ENCODE results near the gene HHATL.

Gene HHATL

DNA sequence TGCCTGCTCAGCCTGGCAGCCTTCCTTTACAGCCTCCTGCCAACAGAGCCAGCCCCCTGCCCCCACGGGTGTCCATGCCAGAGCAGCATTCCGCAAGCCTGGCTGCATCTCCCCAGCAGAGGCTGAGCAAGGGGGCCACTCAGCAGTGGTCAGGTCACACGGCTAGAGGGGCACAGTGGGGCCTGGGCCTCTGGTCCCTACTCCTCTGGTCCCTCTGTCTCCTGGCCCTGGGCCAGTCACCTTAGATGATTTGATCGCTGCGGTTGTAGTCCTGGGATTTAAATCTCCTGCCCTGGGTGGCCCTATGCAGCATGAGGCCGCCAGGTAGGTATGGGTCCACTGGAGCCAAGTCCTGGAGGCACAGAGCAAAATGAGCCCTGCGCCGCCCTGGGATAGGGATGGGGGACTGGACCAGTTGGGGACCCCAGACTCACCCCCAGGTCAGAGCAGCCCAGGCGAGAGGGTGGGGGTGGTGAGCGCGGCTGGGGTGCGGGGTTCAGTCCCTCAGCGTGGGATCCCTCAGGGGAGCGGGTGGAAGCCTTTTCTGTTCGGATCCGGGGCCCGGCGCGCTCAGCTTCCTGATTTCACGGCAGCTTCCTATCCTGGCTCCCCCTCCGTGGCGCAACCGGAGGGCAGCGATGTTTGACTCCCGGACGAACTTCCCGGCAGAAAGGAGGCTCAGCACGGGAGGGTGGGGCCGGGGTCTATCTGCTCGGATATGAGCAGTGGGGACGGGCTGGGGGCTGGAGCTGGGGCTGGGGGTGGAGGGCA lies 48.9 kb downstream of the HHATL start, which contains the start of gene ZBTB47:
TSS of gene ZBTB47 (plus strand) at position 138 of the 771 bp plus-strand sequence. CDS start 4,659 bp downstream, outside the sequence.
- TF ChIP-seq CTBP1 (IDR thresholded peaks at IDR 0.05; ENCODE audit: borderline replicate concordance) = no peak
- TF ChIP-seq L3MBTL2 (conservative IDR thresholded peaks at IDR 0.05) = no peak
- TF ChIP-seq FOXK2 (IDR thresholded peaks at IDR 0.05) = no peak
- TF ChIP-seq NFRKB (IDR thresholded peaks at IDR 0.05) = no peak
- no peak for TF ChIP-seq ARNT (IDR thresholded peaks at IDR 0.05)
- no peak for TF ChIP-seq BHLHE40 (IDR thresholded peaks at IDR 0.05; ENCODE audit: borderline replicate concordance)
- no peak for TF ChIP-seq FOXM1 (IDR thresholded peaks at IDR 0.05; ENCODE audit: borderline replicate concordance)
- DNase-seq (ENCODE audit: extremely low spot score) = peak; percentile 43
- ChIA-PET POLR2A (interaction anchor here (0.7 to 3.5 kb wide), 4 partner anchors 10 to 71 kb away, joined by 3 to 13 read pairs (median 4); partner anchors contain the start of gene NKTR), CTCF (no interaction called here)

DNA sequence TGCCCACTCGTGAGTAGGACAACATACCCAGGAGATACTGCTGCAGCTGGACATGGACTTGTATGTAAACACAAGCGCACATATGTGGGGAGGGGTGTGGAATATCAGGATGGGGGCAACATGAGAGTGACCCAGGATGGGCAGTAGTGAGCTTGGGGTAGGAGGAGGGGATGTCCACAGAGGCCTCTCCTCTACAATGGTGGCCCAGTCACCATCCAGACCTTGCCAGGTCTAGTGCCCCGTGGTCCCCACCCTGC lies 49.4 kb downstream of the HHATL start:
- ChIA-PET CTCF (interaction anchor here (1.2 kb wide), 1 partner anchor 90 kb away, joined by 4 read pairs; no protein-coding TSS in a partner anchor), POLR2A (interaction anchor here (3.5 kb wide), 1 partner anchor 53 kb away, joined by 13 read pairs; the partner anchor contains the start of gene NKTR)
- TF ChIP-seq NFRKB (IDR thresholded peaks at IDR 0.05) (no peak), SP1 (IDR thresholded peaks at IDR 0.05) (no peak), SUZ12 (IDR thresholded peaks at IDR 0.05) (no peak), BHLHE40 (IDR thresholded peaks at IDR 0.05; ENCODE audit: borderline replicate concordance) (no peak), FOXM1 (IDR thresholded peaks at IDR 0.05; ENCODE audit: borderline replicate concordance) (no peak), FOXA1 (IDR thresholded peaks at IDR 0.05) (no peak), HDGF (IDR thresholded peaks at IDR 0.05; ENCODE audit: borderline replicate concordance) (no peak), TARDBP (IDR thresholded peaks at IDR 0.05) (no peak), LEF1 (IDR thresholded peaks at IDR 0.05; ENCODE audit: borderline replicate concordance) (no peak), CTBP1 (IDR thresholded peaks at IDR 0.05; ENCODE audit: borderline replicate concordance) (no peak), FOXK2 (IDR thresholded peaks at IDR 0.05) (no peak), L3MBTL2 (conservative IDR thresholded peaks at IDR 0.05) (no peak), ZNF384 (IDR thresholded peaks at IDR 0.05) (no peak), ARNT (IDR thresholded peaks at IDR 0.05) (no peak), ELF4 (IDR thresholded peaks at IDR 0.05) (no peak)
- TF ChIP-seq, protein P1, sequence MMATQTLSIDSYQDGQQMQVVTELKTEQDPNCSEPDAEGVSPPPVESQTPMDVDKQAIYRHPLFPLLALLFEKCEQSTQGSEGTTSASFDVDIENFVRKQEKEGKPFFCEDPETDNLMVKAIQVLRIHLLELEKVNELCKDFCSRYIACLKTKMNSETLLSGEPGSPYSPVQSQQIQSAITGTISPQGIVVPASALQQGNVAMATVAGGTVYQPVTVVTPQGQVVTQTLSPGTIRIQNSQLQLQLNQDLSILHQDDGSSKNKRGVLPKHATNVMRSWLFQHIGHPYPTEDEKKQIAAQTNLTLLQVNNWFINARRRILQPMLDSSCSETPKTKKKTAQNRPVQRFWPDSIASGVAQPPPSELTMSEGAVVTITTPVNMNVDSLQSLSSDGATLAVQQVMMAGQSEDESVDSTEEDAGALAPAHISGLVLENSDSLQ (IDR thresholded peaks at IDR 0.05) = no peak
- no peak for DNase-seq (ENCODE audit: extremely low spot score)

DNA sequence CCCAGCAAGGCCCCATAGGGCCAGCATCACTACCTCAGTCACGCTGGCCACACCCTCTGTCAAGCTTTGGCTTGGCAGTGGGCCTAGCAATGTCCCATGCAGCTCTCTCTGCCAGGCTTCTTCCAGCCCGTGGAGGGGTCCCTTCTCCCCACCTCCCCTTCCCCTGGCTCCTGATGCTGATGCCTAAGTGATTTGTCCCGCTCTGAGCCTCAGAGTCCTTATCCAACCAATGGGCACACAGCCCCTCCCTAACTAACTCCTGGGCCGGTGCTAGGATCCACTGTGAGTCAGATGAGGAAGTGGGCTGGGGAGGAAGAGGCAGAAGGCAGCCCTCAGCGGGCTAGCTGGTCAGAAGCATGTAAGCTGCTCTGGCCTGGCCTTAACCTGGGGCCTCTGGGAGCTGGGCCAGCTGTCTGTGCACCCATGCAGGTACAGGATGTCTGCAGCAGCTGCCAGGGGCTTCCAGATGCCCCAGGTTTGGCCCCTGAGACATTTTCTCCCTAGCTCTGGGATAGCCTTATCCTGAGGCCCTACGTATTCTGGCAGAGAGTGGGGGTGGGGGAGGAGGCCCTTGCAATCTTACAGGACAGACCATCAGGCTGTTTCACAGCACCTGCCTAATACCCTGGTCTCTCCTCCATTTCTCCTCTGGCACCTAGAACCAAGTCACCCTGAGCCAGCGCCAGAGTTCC lies 49.8 kb downstream of the HHATL start:
- DNase-seq (ENCODE audit: extremely low spot score) = no peak
- ChIA-PET POLR2A (interaction anchor here (3.5 kb wide), 1 partner anchor 52 kb away, joined by 13 read pairs; the partner anchor contains the start of gene NKTR), CTCF (interaction anchor here (1.2 kb wide), 2 partner anchors 91 to 178 kb away, joined by 4 to 6 read pairs; no protein-coding TSS in a partner anchor)
- no peak for TF ChIP-seq L3MBTL2 (conservative IDR thresholded peaks at IDR 0.05)
- TF ChIP-seq SP1 (IDR thresholded peaks at IDR 0.05) = no peak
- TF ChIP-seq SUZ12 (IDR thresholded peaks at IDR 0.05) = no peak
- TF ChIP-seq FOXK2 (IDR thresholded peaks at IDR 0.05) = no peak
- no peak for TF ChIP-seq BHLHE40 (IDR thresholded peaks at IDR 0.05; ENCODE audit: borderline replicate concordance)

DNA sequence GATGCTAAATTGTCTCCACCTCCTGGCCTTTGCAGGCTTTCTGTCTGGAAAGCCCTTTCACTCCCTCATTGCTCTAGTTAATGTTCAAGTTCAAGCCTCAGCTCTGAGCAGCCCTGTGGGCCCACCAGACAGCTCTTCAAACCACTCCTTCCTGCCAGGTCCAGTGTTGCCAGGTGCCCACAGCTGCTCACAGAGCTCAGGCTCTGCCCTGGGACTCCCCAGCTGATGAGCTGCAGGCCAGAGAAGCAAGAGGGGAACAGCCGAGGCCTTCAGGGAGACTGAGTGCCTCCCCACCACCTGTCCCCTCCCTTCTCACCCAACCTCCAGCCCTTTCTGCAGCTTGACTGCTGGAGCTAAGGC lies 50.4 kb downstream of the HHATL start:
- ChIA-PET POLR2A (interaction anchor here (3.5 kb wide), 1 partner anchor 52 kb away, joined by 13 read pairs; the partner anchor contains the start of gene NKTR), CTCF (interaction anchor here (1.2 kb wide), 2 partner anchors 91 to 179 kb away, joined by 4 to 6 read pairs; no protein-coding TSS in a partner anchor)
- DNase-seq (ENCODE audit: extremely low spot score) = no peak
- TF ChIP-seq NFRKB (IDR thresholded peaks at IDR 0.05) = no peak
- TF ChIP-seq L3MBTL2 (conservative IDR thresholded peaks at IDR 0.05) = no peak

DNA sequence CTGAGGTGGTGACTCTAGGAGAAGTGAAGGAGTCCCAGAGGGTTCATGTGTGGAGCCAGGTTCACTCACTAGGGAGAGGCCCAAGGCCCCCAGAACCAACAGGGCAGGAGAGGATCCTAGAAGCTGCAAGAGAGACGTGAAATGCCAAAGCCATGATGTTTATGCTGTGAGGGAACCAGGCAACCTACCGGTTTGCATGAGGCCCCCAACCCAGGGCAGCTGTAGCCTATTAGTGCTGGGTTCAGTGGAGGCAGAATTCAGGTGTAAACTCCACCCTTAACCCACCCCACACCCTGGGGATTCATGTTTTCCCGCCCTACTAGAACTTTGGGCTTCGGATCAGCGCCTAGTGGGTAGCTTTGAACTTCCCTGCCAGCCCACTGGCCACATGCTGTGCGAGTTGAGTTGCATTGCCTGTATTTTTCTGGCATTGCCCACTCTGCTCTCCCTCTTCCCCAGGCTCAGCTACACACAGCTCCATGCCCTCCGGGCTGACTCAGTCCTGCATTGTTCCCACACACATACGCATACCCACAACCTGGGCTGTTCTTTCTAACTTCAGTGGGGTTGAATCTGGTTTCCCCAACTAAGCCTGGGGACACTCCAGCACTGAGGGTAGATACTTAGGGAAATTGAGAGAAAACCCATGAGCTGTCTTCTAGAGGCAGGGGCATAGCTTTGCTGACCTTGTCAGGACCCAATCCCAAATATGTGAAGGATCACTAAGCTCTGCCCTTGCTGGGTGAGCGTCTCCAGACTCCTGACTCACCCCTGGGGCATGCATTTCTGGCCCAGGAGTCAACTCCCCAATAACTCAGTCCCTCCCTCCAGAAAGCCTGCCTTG lies 51.1 kb downstream of the HHATL start:
- ChIA-PET POLR2A (interaction anchor here (0.9 to 3.5 kb wide), 2 partner anchors 51 to 61 kb away, joined by 3 to 13 read pairs; partner anchors contain the start of genes NKTR and SS18L2), CTCF (interaction anchor here (0.6 to 1.2 kb wide), 2 partner anchors 179 to 213 kb away, joined by 4 to 6 read pairs; no protein-coding TSS in a partner anchor)
- TF ChIP-seq L3MBTL2 (conservative IDR thresholded peaks at IDR 0.05) (no peak), SUZ12 (IDR thresholded peaks at IDR 0.05) (no peak), BHLHE40 (IDR thresholded peaks at IDR 0.05; ENCODE audit: borderline replicate concordance) (no peak), FOXA1 (IDR thresholded peaks at IDR 0.05) (no peak), ZNF384 (IDR thresholded peaks at IDR 0.05) (no peak), SP1 (IDR thresholded peaks at IDR 0.05) (no peak), TARDBP (IDR thresholded peaks at IDR 0.05) (no peak), ELF4 (IDR thresholded peaks at IDR 0.05) (no peak), CTBP1 (IDR thresholded peaks at IDR 0.05; ENCODE audit: borderline replicate concordance) (no peak), HDGF (IDR thresholded peaks at IDR 0.05; ENCODE audit: borderline replicate concordance) (no peak), ARNT (IDR thresholded peaks at IDR 0.05) (no peak), FOXK2 (IDR thresholded peaks at IDR 0.05) (no peak), LEF1 (IDR thresholded peaks at IDR 0.05; ENCODE audit: borderline replicate concordance) (no peak), FOXM1 (IDR thresholded peaks at IDR 0.05; ENCODE audit: borderline replicate concordance) (no peak), NFRKB (IDR thresholded peaks at IDR 0.05) (no peak)
- TF ChIP-seq, protein P1 (IDR thresholded peaks at IDR 0.05) = no peak
- DNase-seq (ENCODE audit: extremely low spot score) = no peak

DNA sequence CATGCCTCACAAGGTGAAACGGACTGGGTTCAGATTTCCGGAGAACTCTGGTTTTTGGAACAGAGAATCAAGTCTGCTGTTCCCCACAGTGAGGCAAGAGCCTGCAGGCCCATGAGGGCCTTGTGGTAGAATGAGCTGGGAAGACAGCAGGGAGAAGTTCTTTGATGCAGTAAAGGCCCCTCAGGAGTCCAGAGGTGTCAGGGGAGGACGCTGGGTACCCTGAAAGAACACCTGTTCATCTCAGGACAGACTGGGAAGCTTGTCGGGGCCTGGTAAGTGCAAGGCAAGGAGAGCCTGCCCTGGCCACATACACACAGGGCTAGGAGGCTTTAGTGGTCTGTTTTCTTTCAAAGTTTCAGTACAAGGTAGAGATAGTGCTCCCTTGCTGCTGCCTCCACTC lies 52.8 kb downstream of the HHATL start:
- POLR2A ChIA-PET = interaction anchor here (0.7 to 1.4 kb wide), 2 partner anchors 49 to 181 kb away, joined by 3 to 5 read pairs; partner anchors contain the start of gene NKTR
- DNase-seq (ENCODE audit: extremely low spot score) = no peak
- no peak for TF ChIP-seq LEF1 (IDR thresholded peaks at IDR 0.05; ENCODE audit: borderline replicate concordance)
- TF ChIP-seq, protein P1 (IDR thresholded peaks at IDR 0.05) = no peak
- TF ChIP-seq BHLHE40 (IDR thresholded peaks at IDR 0.05; ENCODE audit: borderline replicate concordance) = no peak
- TF ChIP-seq CTBP1 (IDR thresholded peaks at IDR 0.05; ENCODE audit: borderline replicate concordance) = no peak
- no peak for TF ChIP-seq FOXK2 (IDR thresholded peaks at IDR 0.05)
- TF ChIP-seq ELF4 (IDR thresholded peaks at IDR 0.05) = no peak
- TF ChIP-seq SP1 (IDR thresholded peaks at IDR 0.05) = no peak
- no peak for TF ChIP-seq ARNT (IDR thresholded peaks at IDR 0.05)
- no peak for TF ChIP-seq FOXA1 (IDR thresholded peaks at IDR 0.05)
- TF ChIP-seq ZNF384 (IDR thresholded peaks at IDR 0.05) = no peak
- CTCF ChIA-PET = no interaction called here
